Lower lobe of right lung (tissue), 2 donors: ENCODE measurements around the gene ZFAND3. TPM values are rescaled to one million over a fixed set of nuclear protein-coding genes. Genes with fewer than 3 reads are reported as not detected.

Experiments
- ATAC-seq, 2 donors: fragments of 200-7000 bp; cut with Tn5 transposase; one replicate each; pipeline ENCODE4 v1.9.1; 2020 to 2022; ENCODE audit warnings: mild to moderate bottlenecking in 2 of 2, moderate library complexity in 2 of 2
- DNase-seq: peaks from one replicate; pipeline ENCODE4 v3.0.0-alpha.2; 2020
- H3K27ac ChIP-seq: fragments of 200-600 bp; one replicate; pipeline ENCODE4 v1.8.0; 2022
- H3K27me3 ChIP-seq: fragments of 200-600 bp; one replicate; pipeline ENCODE4 v1.8.0; 2022; ENCODE audit warnings: low read depth
- H3K36me3 ChIP-seq: fragments of 200-600 bp; one replicate; pipeline ENCODE4 v1.8.0; 2022; ENCODE audit warnings: mild to moderate bottlenecking
- H3K4me1 ChIP-seq: fragments of 200-600 bp; one replicate; pipeline ENCODE4 v1.8.0; 2022
- H3K4me3 ChIP-seq: fragments of 200-600 bp; one replicate; pipeline ENCODE4 v1.8.0; 2022; ENCODE audit warnings: mild to moderate bottlenecking
- H3K9me3 ChIP-seq: fragments of 200-600 bp; one replicate; pipeline ENCODE4 v1.8.0; 2022
- intact Hi-C: fragments of 100-400 bp; cut with DNase I; formaldehyde crosslinking; loops from one replicate; pipeline ENCODE4 v1.11.0; 2022
- total RNA-seq: library from RNA; stranded (reverse); fragmentation: NEBNext Ultra II Directional; extraction: Animal tissue kit (Norgen Biotek cat#: 25700); gene quantifications from one replicate; pipeline ENCODE4 v1.2.1, GENCODE V29; 2021
- TF ChIP-seq, protein P1 (sequence below): fragments of 200-600 bp; IDR thresholded peaks from one replicate; pipeline ENCODE4 v1.8.0; 2022; ENCODE audit warnings: antibody characterized with exemption, mild to moderate bottlenecking
- donor health status: DM: no; HTN: yes; CAD: no; lungs with severe emphysema.

The ZFAND3 gene
- total RNA-seq, 1 donor from 2014 or later: 83.3 TPM

DNA sequence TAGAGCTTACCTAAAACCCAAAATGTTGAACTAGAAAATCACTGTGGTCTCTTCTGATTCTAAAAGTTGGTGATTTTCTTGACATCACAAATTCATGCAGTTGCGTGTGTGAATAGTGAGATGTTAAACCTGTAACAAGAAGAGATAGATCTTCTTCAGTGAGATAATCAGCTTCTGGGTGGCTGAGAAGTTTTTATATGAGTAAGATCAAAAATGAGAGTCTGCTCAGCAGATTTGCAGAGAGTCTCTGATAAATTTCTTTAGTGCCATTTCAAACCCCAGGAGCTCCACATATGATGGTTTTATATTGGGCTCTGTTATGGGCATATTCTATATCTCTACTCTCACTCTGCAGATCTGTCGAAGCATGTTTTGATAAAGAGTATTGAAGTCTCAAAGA lies 185.4 kb downstream of the ZFAND3 start:
- Histone ChIP-seq H3K4me1 (no peaks in the 10 kb centered on the region), H3K9me3 (no peaks in the 10 kb centered on the region), H3K27me3 (no peaks in the 10 kb centered on the region), H3K36me3 (no peaks in the 10 kb centered on the region), H3K27ac (no peak overlapping the region), H3K4me3 (no peak overlapping the region)
- no peak for ATAC-seq
- TF ChIP-seq, protein P1, sequence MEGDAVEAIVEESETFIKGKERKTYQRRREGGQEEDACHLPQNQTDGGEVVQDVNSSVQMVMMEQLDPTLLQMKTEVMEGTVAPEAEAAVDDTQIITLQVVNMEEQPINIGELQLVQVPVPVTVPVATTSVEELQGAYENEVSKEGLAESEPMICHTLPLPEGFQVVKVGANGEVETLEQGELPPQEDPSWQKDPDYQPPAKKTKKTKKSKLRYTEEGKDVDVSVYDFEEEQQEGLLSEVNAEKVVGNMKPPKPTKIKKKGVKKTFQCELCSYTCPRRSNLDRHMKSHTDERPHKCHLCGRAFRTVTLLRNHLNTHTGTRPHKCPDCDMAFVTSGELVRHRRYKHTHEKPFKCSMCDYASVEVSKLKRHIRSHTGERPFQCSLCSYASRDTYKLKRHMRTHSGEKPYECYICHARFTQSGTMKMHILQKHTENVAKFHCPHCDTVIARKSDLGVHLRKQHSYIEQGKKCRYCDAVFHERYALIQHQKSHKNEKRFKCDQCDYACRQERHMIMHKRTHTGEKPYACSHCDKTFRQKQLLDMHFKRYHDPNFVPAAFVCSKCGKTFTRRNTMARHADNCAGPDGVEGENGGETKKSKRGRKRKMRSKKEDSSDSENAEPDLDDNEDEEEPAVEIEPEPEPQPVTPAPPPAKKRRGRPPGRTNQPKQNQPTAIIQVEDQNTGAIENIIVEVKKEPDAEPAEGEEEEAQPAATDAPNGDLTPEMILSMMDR: no peak
- intact Hi-C loops: no loop called here
- DNase-seq: no peak

DNA sequence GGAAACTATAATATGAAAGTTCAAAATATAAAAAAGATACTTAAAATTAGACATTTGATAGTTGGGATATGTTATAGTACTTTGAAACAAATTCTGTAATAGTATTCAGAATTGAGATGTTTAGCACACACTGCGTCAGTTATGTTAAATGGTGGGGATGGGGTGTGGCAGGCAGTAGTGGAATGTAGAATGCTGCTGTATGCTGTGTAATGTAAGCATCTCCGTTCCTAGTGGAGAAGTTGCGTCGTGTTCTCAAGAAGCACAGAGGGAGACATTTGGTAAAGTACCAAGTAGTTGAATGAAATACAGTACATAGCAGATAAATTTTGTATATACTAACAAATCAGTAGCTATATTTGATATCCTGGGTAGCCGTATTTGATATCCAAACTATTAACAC lies 192.4 kb downstream of the ZFAND3 start:
- Histone ChIP-seq H3K27ac (no peak overlapping the region), H3K4me3 (no peak overlapping the region), H3K27me3 (no peaks in the 10 kb centered on the region), H3K36me3 (no peaks in the 10 kb centered on the region), H3K4me1 (no peaks in the 10 kb centered on the region), H3K9me3 (peaks cover 6% of the 10 kb centered on the region)
- DNase-seq (no peak), ATAC-seq (no peak)
- TF ChIP-seq, protein P1: no peak
- intact Hi-C loops: no loop called here

DNA sequence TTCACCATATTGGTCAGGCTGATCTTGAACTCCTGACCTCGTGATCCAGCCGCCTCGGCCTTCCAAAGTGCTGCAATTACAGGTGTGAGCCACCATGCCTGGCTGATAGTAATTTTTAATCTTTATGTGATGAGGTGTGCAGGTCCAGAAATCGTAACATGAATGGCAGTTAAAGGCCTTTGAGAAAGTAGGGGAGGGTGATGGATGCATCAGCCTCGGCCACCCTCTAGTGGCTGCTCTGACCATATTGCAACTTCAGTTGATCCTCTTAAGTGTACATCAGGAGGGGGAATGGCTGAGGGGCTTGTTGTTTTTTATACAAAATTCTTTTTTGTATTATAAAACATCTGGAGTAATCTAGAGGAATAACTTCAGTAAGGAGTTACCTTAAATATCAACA lies 193.0 kb downstream of the ZFAND3 start:
- Histone ChIP-seq H3K4me3 (no peak overlapping the region), H3K27me3 (no peaks in the 10 kb centered on the region), H3K4me1 (no peaks in the 10 kb centered on the region), H3K9me3 (peaks cover 6% of the 10 kb centered on the region), H3K36me3 (no peaks in the 10 kb centered on the region), H3K27ac (no peak overlapping the region)
- ATAC-seq (peak; percentile 47 to 56), DNase-seq (no peak)
- intact Hi-C loops: no loop called here
- TF ChIP-seq, protein P1: peak; percentile 59

DNA sequence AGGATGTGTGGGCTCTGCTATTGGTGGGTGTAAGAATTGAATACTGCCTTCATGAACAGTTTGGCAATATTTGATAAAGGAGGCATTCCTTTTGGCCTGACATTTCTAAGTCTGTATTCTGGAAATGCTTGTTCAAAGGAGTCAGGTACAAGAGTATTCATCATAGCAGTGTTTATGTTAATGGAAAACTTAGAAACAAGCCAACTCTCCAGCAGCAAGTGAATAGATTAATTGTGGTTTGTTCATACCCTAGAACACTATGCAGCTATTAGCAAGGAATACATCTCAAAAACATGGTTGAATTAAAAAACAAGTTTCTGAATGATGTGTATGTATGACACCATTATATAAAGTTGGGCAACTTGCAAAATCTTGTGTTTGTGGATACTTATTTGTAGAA lies 195.8 kb downstream of the ZFAND3 start:
- Histone ChIP-seq H3K36me3 (no peaks in the 10 kb centered on the region), H3K9me3 (peaks cover 6% of the 10 kb centered on the region), H3K4me1 (no peaks in the 10 kb centered on the region), H3K4me3 (no peak overlapping the region), H3K27ac (no peak overlapping the region), H3K27me3 (no peaks in the 10 kb centered on the region)
- no peak for DNase-seq
- TF ChIP-seq, protein P1: no peak
- intact Hi-C loops: no loop called here
- ATAC-seq: no peak

DNA sequence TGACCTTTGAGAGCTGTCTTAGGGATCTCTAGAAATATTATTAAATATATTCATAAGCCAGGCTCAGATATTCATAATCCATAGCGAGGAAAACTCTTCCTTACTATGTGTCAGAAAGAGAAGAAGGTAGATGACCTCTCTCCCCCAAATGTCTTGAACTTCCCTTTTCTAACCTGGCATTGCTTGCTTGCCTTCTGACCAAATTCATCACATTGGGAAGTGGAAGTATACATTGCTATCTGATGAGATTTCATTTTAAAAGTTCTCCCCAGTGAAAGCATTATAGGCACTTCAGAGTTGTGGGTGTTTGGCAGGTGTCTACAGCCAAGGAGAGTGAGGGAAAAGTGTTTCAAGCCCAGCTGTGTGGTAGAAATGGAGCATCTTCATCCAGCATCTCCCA lies 197.3 kb downstream of the ZFAND3 start:
- DNase-seq: no peak

More for the DNA sequence above, 197.3 kb downstream of the ZFAND3 start:
- Histone ChIP-seq H3K27me3 (no peaks in the 10 kb centered on the region), H3K9me3 (no peaks in the 10 kb centered on the region), H3K4me3 (no peak overlapping the region), H3K27ac (no peak overlapping the region), H3K36me3 (no peaks in the 10 kb centered on the region), H3K4me1 (no peaks in the 10 kb centered on the region)
- TF ChIP-seq, protein P1: no peak
- intact Hi-C loops: no loop called here
- ATAC-seq: peak in 1 of 2 donors; percentile 21
